Activated CD4-positive, alpha-beta T cell treated with anti-CD3 and anti-CD28 coated beads for 36 hours (primary cell): ENCODE data around the gene SMIM20. TPM values are rescaled to one million over a fixed set of nuclear protein-coding genes. Genes with fewer than 3 reads are reported as not detected.

Experiments used
- ATAC-seq: fragments of 200-7000 bp; cut with Tn5 transposase; one replicate; pipeline ENCODE4 v1.10.0; 2021; ENCODE audit warnings: mild to moderate bottlenecking, moderate library complexity
- CTCF ChIA-PET: fragments of 350-600 bp; sonication (Branson Sonifier 250); formaldehyde crosslinking; loops from one replicate; lab custom pipeline; 2021; ENCODE audit warnings: antibody characterized with exemption; lab: Charles Lee
- POLR2A ChIA-PET: fragments of 350-600 bp; sonication (Branson Sonifier 250); formaldehyde crosslinking; loops from one replicate; lab custom pipeline; 2021; ENCODE audit warnings: antibody characterized with exemption, inconsistent platforms; lab: Charles Lee
- DNase-seq: peaks from one replicate; pipeline ENCODE4 v3.0.0-alpha.2; 2020
- H3K27ac Mint-ChIP-seq: one replicate; pipeline ENCODE4 v1.8.0; 2021; ENCODE audit warnings: mixed read lengths
- H3K27me3 Mint-ChIP-seq: one replicate; pipeline ENCODE4 v1.8.0; 2021; ENCODE audit warnings: mixed read lengths
- H3K36me3 Mint-ChIP-seq: one replicate; pipeline ENCODE4 v1.8.0; 2021; ENCODE audit warnings: low read depth, mixed read lengths
- H3K4me1 Mint-ChIP-seq: one replicate; pipeline ENCODE4 v1.8.0; 2021; ENCODE audit warnings: mixed read lengths
- H3K4me3 Mint-ChIP-seq: one replicate; pipeline ENCODE4 v1.8.0; 2021; ENCODE audit warnings: mild to moderate bottlenecking, moderate library complexity, mixed read lengths
- H3K9me3 Mint-ChIP-seq: one replicate; pipeline ENCODE4 v1.8.0; 2021; ENCODE audit warnings: low read depth, mixed read lengths
- intact Hi-C, 2 experiments: fragments of 100-400 bp; cut with DNase I in 1 of 2; cut with micrococcal nuclease in 1 of 2; formaldehyde crosslinking; loops; one replicate each; pipeline versions ENCODE4 v1.14.2 to v1.15.1; 2022 to 2024; cut with DNase I, micrococcal nuclease
- total RNA-seq, 2 experiments: library from RNA; stranded (reverse); gene quantifications; one replicate each; pipeline ENCODE4 v1.2.3, GENCODE V29; 2021

SMIM20 gene
- total RNA-seq, 2 experiments from 2014 or later, result 15.6 to 23.0 TPM

DNA sequence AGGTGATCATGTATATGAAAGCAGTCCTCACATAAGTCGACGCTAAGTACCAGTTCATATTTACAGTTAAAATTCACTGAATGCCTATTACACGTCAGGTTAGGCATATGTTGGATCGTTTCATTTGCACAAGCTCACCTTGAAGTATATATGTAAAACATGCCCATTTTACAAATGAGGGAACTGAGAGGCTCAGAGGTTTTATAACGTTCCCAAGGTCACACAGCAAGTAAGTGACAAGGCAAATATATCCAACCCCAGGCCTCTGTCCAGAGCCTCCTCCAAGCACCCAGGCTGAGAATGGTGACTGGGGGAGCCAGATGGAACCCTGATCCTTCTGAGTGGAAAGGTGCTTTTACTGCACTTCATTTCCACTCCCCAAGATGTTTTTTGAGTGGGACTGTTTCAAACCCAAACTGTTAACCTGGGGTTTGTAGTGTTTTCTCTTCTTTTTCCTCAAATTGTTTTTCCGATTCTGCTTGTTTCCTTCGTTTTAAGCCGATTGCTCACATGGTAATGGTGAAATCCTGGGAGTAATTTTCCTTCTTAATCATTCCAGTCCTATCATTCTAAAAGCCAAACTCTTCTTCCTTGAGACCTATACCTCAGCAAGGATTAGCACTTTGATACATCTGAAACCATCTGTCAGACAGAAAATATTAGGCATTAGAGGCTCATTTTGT lies 791 bp downstream of the SMIM20 start:
- no peak for DNase-seq
- no peak for ATAC-seq
- H3K27ac Mint-ChIP-seq, result peak overlapping the region; percentile 93
- POLR2A ChIA-PET, result interaction anchor here (0.7 kb wide), 1 partner anchor 14 kb away, joined by 3 read pairs; no protein-coding TSS in a partner anchor
- H3K4me1 Mint-ChIP-seq, result peaks cover 22% of the 10 kb centered on the region
- no peaks in the 10 kb centered on the region for H3K9me3 Mint-ChIP-seq
- H3K36me3 Mint-ChIP-seq, result peaks cover 11% of the 10 kb centered on the region
- peak overlapping the region; percentile 93 for H3K4me3 Mint-ChIP-seq
- intact Hi-C loops, result loop anchor here (1.0 to 5.0 kb wide), 16 partner anchors 23 to 1330 kb away; partner anchors contain the start of genes SEL1L3 (in 2 of the 2), ZCCHC4 (in 2 of the 2), ANAPC4 (in 1 of the 2) and DHX15 (in 1 of the 2)
- no peaks in the 10 kb centered on the region for H3K27me3 Mint-ChIP-seq
- CTCF ChIA-PET, result interaction anchor here (0.7 to 1.0 kb wide), 3 partner anchors 14 to 60 kb away, joined by 3 to 5 read pairs (median 3); no protein-coding TSS in a partner anchor

DNA sequence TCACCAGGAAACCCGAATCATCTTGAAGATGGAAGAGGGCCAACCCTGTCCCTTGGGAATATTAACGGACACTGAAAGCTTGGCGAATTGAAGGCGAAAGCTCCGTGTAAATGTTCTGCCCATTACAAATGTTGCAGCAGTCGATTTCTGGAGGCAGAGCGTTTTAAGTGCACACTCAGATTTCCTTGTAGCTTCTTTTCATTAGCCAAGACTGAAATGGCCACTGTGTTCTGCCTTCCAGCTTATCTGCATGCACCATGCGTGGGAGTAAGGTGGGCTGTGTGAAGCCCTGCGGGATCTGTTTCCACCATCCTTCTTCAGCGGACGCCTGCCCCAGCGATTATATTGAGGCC lies 1.3 kb downstream of the SMIM20 start:
- H3K4me3 Mint-ChIP-seq, result peak overlapping the region; percentile 93
- ChIA-PET POLR2A (no interaction called here), CTCF (interaction anchor here (0.7 kb wide), 1 partner anchor 57 kb away, joined by 3 read pairs; no protein-coding TSS in a partner anchor)
- intact Hi-C loops, result loop anchor here (2.0 kb wide), 3 partner anchors 53 to 1331 kb away; partner anchors contain the start of genes DHX15 (in 1 of the 2), SEL1L3 (in 1 of the 2) and TBC1D19 (in 1 of the 2)
- H3K27me3 Mint-ChIP-seq, result no peaks in the 10 kb centered on the region
- ATAC-seq (no peak), DNase-seq (no peak)
- peaks cover 13% of the 10 kb centered on the region for H3K36me3 Mint-ChIP-seq
- H3K4me1 Mint-ChIP-seq, result peaks cover 22% of the 10 kb centered on the region
- peak overlapping the region; percentile 93 for H3K27ac Mint-ChIP-seq
- H3K9me3 Mint-ChIP-seq, result no peaks in the 10 kb centered on the region

DNA sequence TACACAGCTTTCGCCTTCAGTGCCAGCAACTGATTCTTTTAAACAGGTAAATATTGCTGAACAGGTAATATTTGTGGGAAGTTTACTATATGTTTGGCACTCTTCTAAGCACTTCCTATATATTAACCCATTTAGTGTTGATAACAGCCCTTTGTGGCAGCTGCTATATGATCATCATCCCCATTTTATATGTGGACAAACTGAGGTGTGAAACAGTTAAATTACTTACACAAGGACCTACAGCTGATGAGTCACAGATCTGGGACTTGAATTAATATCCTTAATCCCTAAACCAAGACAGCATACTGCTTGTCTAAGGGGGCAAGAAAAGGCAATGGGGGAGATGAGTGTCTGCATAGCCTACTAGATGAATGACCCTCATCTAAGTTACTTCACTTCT lies 2.9 kb downstream of the SMIM20 start:
- POLR2A ChIA-PET, result no interaction called here
- ATAC-seq (no peak), DNase-seq (no peak)
- H3K4me3 Mint-ChIP-seq, result no peak overlapping the region
- no peaks in the 10 kb centered on the region for H3K27me3 Mint-ChIP-seq
- H3K36me3 Mint-ChIP-seq, result peaks cover 19% of the 10 kb centered on the region
- peaks cover 22% of the 10 kb centered on the region for H3K4me1 Mint-ChIP-seq
- H3K27ac Mint-ChIP-seq, result no peak overlapping the region
- H3K9me3 Mint-ChIP-seq, result no peaks in the 10 kb centered on the region
- intact Hi-C loops, result no loop called here
- CTCF ChIA-PET, result interaction anchor here (0.5 kb wide), 1 partner anchor 27 kb away, joined by 3 read pairs; no protein-coding TSS in a partner anchor

DNA sequence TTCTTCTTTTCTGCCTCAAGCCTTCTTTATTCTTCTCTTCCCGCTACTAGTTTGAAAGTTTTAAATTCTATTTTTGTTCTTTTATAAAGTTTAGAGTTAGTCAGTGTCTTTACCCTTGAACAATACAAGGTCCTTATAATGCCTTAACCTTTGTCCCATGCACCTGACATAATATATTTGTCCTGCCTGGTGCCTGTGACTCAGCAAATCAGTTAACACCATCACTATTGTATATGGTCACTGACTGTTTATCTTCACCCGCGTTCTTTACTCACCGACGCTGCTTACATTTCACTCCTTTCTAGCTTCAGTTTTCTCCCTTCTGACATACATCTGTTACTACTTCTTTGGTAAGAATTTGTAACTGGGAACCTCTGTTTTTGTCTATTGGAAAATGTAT lies 5.7 kb downstream of the SMIM20 start:
- POLR2A ChIA-PET, result no interaction called here

DNA sequence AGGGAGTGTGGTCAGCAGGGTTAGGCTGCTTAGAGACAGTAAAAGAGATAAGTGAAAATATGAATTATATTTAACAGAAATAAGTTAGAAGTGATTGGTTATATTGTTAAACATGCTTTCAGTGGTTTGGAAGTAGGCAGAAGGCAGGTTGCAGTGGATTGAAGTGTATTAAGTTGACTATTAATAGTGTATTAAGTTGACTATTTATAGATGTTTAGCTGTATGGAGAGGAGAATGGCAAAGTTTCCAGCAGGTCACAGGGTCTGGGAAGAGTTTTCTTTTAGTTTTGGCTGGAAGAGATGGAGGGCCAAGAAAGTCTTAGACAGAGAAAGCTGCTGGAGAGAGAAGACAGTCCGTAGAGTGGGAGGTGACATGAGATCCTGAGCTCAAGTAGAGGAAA lies 7.9 kb downstream of the SMIM20 start:
- ATAC-seq, result no peak
- H3K4me1 Mint-ChIP-seq, result peaks cover 1% of the 10 kb centered on the region
- CTCF ChIA-PET, result interaction anchor here (1.4 kb wide), 1 partner anchor 28 kb away, joined by 3 read pairs; no protein-coding TSS in a partner anchor

More for the DNA sequence above, 5.7 kb downstream of the SMIM20 start:
- H3K4me3 Mint-ChIP-seq, result no peak overlapping the region
- H3K27me3 Mint-ChIP-seq, result no peaks in the 10 kb centered on the region
- no peaks in the 10 kb centered on the region for H3K9me3 Mint-ChIP-seq
- CTCF ChIA-PET, result interaction anchor here (1.2 to 1.6 kb wide), 2 partner anchors 62 to 68 kb away, joined by 3 to 4 read pairs; no protein-coding TSS in a partner anchor
- no peak for DNase-seq
- H3K27ac Mint-ChIP-seq, result no peak overlapping the region
- H3K4me1 Mint-ChIP-seq, result peaks cover 13% of the 10 kb centered on the region
- intact Hi-C loops, result no loop called here
- peaks cover 21% of the 10 kb centered on the region for H3K36me3 Mint-ChIP-seq
- no peak for ATAC-seq

DNA sequence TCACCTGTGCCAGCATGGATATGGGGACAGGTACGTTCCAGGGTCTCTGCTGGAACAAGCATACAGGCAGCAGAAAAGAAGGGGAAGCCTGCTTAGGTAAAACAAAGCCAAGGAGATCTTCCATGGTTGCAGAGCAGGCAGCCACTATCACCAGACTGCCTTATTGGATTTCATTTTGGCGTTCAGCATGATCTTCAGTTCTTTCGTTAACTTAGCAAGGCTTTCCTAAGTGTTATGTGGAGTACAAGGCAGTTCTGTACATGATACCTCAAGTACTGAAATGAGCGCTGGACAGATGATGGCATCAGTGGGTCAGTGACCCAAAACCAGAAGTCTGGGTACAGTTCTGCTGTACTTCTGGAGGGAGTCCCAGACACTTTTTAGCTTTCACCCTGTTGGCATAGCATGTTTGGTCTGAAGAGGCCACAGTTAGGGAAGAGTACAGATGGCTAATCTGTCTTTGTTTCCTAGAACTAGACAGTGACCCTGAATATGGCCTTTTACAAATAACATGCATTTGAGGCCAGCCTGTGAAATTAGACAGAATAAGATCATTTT lies 8.9 kb downstream of the SMIM20 start:
- Mint-ChIP-seq H3K4me3 (no peak overlapping the region), H3K36me3 (peaks cover 14% of the 10 kb centered on the region), H3K27ac (no peak overlapping the region), H3K4me1 (no peaks in the 10 kb centered on the region), H3K27me3 (no peaks in the 10 kb centered on the region), H3K9me3 (no peaks in the 10 kb centered on the region)
- no peak for DNase-seq
- ATAC-seq, result no peak
- ChIA-PET CTCF (interaction anchor here (0.7 kb wide), 1 partner anchor 137 kb away, joined by 3 read pairs; no protein-coding TSS in a partner anchor), POLR2A (no interaction called here)
- intact Hi-C loops, result no loop called here

More for the DNA sequence above, 7.9 kb downstream of the SMIM20 start:
- Mint-ChIP-seq H3K27ac (no peak overlapping the region), H3K27me3 (no peaks in the 10 kb centered on the region), H3K4me3 (no peak overlapping the region), H3K9me3 (no peaks in the 10 kb centered on the region), H3K36me3 (peaks cover 14% of the 10 kb centered on the region)
- POLR2A ChIA-PET, result no interaction called here
- DNase-seq, result no peak
- intact Hi-C loops, result no loop called here

DNA sequence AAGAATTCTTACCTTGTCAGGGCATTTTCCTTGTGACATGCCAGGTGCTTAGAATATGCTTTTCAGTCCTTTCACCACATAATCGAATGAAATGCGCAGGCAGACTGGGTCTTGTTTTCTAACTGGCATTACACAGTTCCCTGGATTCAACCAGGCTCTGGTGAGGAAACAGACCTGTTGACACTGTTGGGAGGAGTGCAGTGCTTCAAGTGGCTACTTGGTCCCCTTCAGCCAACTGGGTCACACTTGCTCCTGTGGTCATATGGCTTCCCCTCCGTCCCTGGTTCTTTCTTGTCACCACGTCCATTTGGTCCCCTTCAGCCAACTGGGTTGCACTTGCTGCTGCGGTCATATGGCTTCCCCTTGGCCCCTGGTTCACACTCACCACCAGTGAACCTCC lies 9.7 kb downstream of the SMIM20 start:
- Mint-ChIP-seq H3K27ac (no peak overlapping the region), H3K4me3 (no peak overlapping the region), H3K36me3 (peaks cover 14% of the 10 kb centered on the region), H3K4me1 (no peaks in the 10 kb centered on the region), H3K27me3 (no peaks in the 10 kb centered on the region), H3K9me3 (no peaks in the 10 kb centered on the region)
- POLR2A ChIA-PET, result no interaction called here
- ATAC-seq (no peak), DNase-seq (no peak)
- CTCF ChIA-PET, result no interaction called here
- intact Hi-C loops, result no loop called here

DNA sequence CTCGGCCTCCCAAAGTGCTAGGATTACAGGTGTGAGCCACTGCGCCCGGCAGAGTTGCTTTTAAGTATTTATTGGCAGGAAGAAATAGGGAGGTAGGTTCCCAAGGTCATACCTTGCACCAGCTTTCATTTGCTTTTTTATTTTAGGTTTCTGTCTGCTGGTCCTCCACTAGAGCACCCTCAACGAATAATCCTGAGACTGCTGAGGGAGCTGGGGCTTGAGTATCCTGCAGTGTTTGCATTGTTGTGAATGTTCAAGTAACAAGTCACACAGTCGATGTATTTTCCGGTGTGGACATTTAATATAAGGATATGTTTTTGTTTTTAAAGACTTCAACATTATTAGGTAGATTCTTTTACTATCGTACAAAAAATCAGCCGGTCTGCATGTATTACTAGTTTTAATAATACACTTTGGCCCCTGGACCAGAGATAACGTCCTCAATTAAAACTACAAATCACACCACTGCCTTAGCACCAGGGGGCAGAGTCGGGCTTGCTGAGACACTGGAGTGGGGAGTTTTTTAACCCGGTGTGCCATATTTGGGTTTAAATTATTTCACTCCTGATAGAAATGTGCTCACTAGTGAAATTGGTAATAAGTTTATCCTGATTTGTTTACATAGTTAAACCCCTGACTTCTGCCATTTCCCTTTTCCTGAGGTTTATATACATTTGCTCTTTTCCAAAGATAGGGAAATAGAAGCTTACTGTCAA lies 11.6 kb downstream of the SMIM20 start:
- no peaks in the 10 kb centered on the region for H3K4me1 Mint-ChIP-seq
- H3K36me3 Mint-ChIP-seq, result peaks cover 15% of the 10 kb centered on the region
- intact Hi-C loops, result loop anchor here in 1 of 2 experiments (5.0 kb wide), 1 partner anchor 487 kb away; no protein-coding TSS in a partner anchor
- peak; percentile 57 for ATAC-seq
- H3K9me3 Mint-ChIP-seq, result no peaks in the 10 kb centered on the region
- DNase-seq, result peak; percentile 65
- POLR2A ChIA-PET, result no interaction called here
- no peak overlapping the region for H3K4me3 Mint-ChIP-seq
- no peaks in the 10 kb centered on the region for H3K27me3 Mint-ChIP-seq
- no peak overlapping the region for H3K27ac Mint-ChIP-seq
- CTCF ChIA-PET, result interaction anchor here (0.6 to 1.6 kb wide), 6 partner anchors 9 to 542 kb away, joined by 3 to 4 read pairs (median 3); no protein-coding TSS in a partner anchor

DNA sequence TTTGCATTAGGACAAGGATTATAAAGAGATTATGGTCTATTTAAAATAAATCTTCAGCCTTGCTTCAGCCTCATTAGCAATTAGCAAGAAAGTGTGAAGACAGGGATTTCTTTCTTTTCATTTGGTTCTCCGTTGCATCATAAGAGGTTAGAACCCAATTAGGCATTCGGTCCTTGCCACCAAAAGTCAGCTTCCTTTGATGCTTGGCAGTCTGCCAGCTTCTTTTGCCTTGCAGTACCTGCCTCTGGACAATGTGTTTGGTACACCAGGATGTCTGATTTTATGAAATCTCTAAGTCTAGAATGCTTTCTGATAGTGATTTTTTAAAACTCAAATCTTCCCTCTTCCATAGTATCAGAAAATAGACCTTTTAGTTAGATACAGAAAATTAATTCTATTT lies 12.4 kb downstream of the SMIM20 start:
- DNase-seq (peak; percentile 27), ATAC-seq (no peak)
- intact Hi-C loops, result loop anchor here in 1 of 2 experiments (5.0 kb wide), 1 partner anchor 486 kb away; no protein-coding TSS in a partner anchor
- CTCF ChIA-PET, result interaction anchor here (0.7 to 1.6 kb wide), 4 partner anchors 8 to 492 kb away, joined by 3 to 4 read pairs (median 4); no protein-coding TSS in a partner anchor
- Mint-ChIP-seq H3K27me3 (no peaks in the 10 kb centered on the region), H3K27ac (no peak overlapping the region), H3K4me3 (no peak overlapping the region), H3K9me3 (no peaks in the 10 kb centered on the region), H3K36me3 (peaks cover 9% of the 10 kb centered on the region), H3K4me1 (no peaks in the 10 kb centered on the region)
- POLR2A ChIA-PET, result no interaction called here

DNA sequence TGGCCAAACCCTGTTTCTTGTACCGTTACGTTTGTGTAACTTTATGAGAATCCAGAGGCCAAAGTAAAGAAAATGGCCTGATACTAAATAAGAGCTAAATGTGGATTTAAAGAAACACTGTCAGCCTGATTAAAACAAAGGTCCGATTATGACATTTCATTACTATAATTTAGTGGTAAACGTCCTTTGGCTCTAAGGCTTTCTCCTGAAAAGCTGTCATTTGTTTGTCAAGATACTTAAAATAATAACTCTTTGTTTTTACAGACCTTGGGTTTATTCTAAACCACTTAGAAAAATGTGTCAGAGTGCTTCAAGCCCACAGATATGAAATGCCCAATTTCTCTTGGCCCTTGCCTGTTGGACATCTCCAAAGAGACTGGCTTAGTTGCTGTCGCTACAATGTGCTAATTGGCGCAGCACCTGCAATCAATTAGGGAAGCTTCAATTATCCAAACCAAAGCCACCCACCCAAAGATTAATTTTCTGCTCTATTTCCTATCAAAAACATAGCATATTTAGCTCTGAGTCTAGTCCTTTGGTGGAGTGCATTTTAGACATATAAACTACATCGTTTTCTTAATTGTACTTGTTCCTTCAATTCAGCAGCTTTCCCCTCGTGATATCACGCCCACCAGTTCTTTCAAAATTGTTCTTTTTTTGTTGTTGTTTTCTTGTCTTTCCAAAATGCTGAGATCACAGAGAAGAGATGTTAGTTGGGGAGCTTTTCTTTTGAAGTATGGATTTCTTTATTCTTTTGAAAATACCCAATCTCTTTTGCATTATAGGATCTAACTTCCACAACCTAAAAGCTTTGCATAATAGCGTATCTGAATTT lies 13.6 kb downstream of the SMIM20 start:
- CTCF ChIA-PET, result interaction anchor here (0.6 to 1.2 kb wide), 5 partner anchors 13 to 601 kb away, joined by 3 to 5 read pairs (median 3); partner anchors contain the start of gene SMIM20
- no peaks in the 10 kb centered on the region for H3K27me3 Mint-ChIP-seq
- H3K4me3 Mint-ChIP-seq, result no peak overlapping the region
- DNase-seq, result no peak
- ATAC-seq, result no peak
- H3K4me1 Mint-ChIP-seq, result no peaks in the 10 kb centered on the region
- intact Hi-C loops, result loop anchor here in 1 of 2 experiments (5.0 kb wide), 1 partner anchor 485 kb away; no protein-coding TSS in a partner anchor
- H3K27ac Mint-ChIP-seq, result no peak overlapping the region
- POLR2A ChIA-PET, result interaction anchor here (1.2 kb wide), 1 partner anchor 13 kb away, joined by 3 read pairs; the partner anchor contains the start of gene SMIM20
- peaks cover 9% of the 10 kb centered on the region for H3K36me3 Mint-ChIP-seq
- H3K9me3 Mint-ChIP-seq, result no peaks in the 10 kb centered on the region
